ENCODE results near the gene MYL12A.
"Not testable (repeated sequence)": the region's sequence is repeated elsewhere in the genome, so short reads cannot be mapped to it uniquely, and the experiment has no call there.

Gene MYL12A

GRCh38 chr18:3247240-3248061 lies at the start of gene MYL12A:
Gene MYL12A (plus strand): TSS chr18:3247801. CDS start chr18:3253248, 5,447 bp downstream.
- Histone ChIP-seq H3K27me3 (ENCODE audit: insufficient read depth, poor library complexity, severe bottlenecking) (no peaks in the 10 kb centered on the region), H3K4me1 (ENCODE audit: insufficient read depth, poor library complexity, severe bottlenecking) (peaks cover 41% of the 10 kb centered on the region), H3K27ac (ENCODE audit: poor library complexity, severe bottlenecking) (peak within 1 kb of the TSS; percentile 89), H3K4me3 (ENCODE audit: severe bottlenecking) (peak within 1 kb of the TSS; percentile 93), H3K9me3 (ENCODE audit: severe bottlenecking) (no peaks in the 10 kb centered on the region), H3K36me3 (ENCODE audit: low read depth) (peaks cover 44% of the 10 kb centered on the region)
- no peak for TF ChIP-seq CTCF (IDR thresholded peaks at IDR 0.05; ENCODE audit: poor library complexity, severe bottlenecking)
- peak; percentile 77 for ATAC-seq (ENCODE audit: low read depth)
- DNase-seq (ENCODE audit: low spot score) = peak; percentile 97

GRCh38 chr18:3198260-3198860 lies 49.2 kb upstream of the MYL12A start:
- not testable (repeated sequence) for H3K36me3 ChIP-seq (ENCODE audit: low read depth); ATAC-seq (ENCODE audit: low read depth); H3K4me3 ChIP-seq (ENCODE audit: severe bottlenecking); H3K9me3 ChIP-seq (ENCODE audit: severe bottlenecking); H3K27ac ChIP-seq (ENCODE audit: poor library complexity, severe bottlenecking); H3K4me1 ChIP-seq (ENCODE audit: insufficient read depth, poor library complexity, severe bottlenecking); H3K27me3 ChIP-seq (ENCODE audit: insufficient read depth, poor library complexity, severe bottlenecking); DNase-seq (ENCODE audit: low spot score)

GRCh38 chr18:3199942-3200645 lies 47.5 kb upstream of the MYL12A start:
- Histone ChIP-seq H3K36me3 (ENCODE audit: low read depth) (no peaks in the 10 kb centered on the region), H3K27ac (ENCODE audit: poor library complexity, severe bottlenecking) (no peak overlapping the region), H3K9me3 (ENCODE audit: severe bottlenecking) (peaks cover 3% of the 10 kb centered on the region), H3K4me3 (ENCODE audit: severe bottlenecking) (no peak overlapping the region), H3K4me1 (ENCODE audit: insufficient read depth, poor library complexity, severe bottlenecking) (no peaks in the 10 kb centered on the region), H3K27me3 (ENCODE audit: insufficient read depth, poor library complexity, severe bottlenecking) (no peaks in the 10 kb centered on the region)
- ATAC-seq (ENCODE audit: low read depth) (no peak), DNase-seq (ENCODE audit: low spot score) (no peak)
- TF ChIP-seq CTCF (IDR thresholded peaks at IDR 0.05; ENCODE audit: poor library complexity, severe bottlenecking) = no peak

- Histone ChIP-seq H3K4me3 (ENCODE audit: severe bottlenecking) (no peak overlapping the region), H3K4me1 (ENCODE audit: insufficient read depth, poor library complexity, severe bottlenecking) (no peaks in the 10 kb centered on the region), H3K27ac (ENCODE audit: poor library complexity, severe bottlenecking) (no peak overlapping the region), H3K36me3 (ENCODE audit: low read depth) (no peaks in the 10 kb centered on the region), H3K9me3 (ENCODE audit: severe bottlenecking) (peaks cover 3% of the 10 kb centered on the region), H3K27me3 (ENCODE audit: insufficient read depth, poor library complexity, severe bottlenecking) (no peaks in the 10 kb centered on the region)
- ATAC-seq (ENCODE audit: low read depth) (no peak), DNase-seq (ENCODE audit: low spot score) (no peak)
- no peak for TF ChIP-seq CTCF (IDR thresholded peaks at IDR 0.05; ENCODE audit: poor library complexity, severe bottlenecking)
Observed at GRCh38 chr18:3205239-3205638, 42.4 kb upstream of the MYL12A start.

GRCh38 chr18:3207565-3207964 lies 40.0 kb upstream of the MYL12A start:
- H3K4me1 ChIP-seq (ENCODE audit: insufficient read depth, poor library complexity, severe bottlenecking) = no peaks in the 10 kb centered on the region
- no peaks in the 10 kb centered on the region for H3K27me3 ChIP-seq (ENCODE audit: insufficient read depth, poor library complexity, severe bottlenecking)
- no peaks in the 10 kb centered on the region for H3K36me3 ChIP-seq (ENCODE audit: low read depth)
- peaks cover 3% of the 10 kb centered on the region for H3K9me3 ChIP-seq (ENCODE audit: severe bottlenecking)
- no peak overlapping the region for H3K27ac ChIP-seq (ENCODE audit: poor library complexity, severe bottlenecking)
- no peak overlapping the region for H3K4me3 ChIP-seq (ENCODE audit: severe bottlenecking)
- DNase-seq (ENCODE audit: low spot score) (no peak), ATAC-seq (ENCODE audit: low read depth) (peak; percentile 100)
- TF ChIP-seq CTCF (IDR thresholded peaks at IDR 0.05; ENCODE audit: poor library complexity, severe bottlenecking) = no peak
